ENCODE measurements around the gene TBATA.

GRCh38 chr10:70740406-70741288 is 44.5 kb downstream of the TBATA start:
- no peak for TF ChIP-seq CTCF (IDR thresholded peaks at IDR 0.05; ENCODE audit: low read length)
- no peak for TF ChIP-seq EZH2 (IDR thresholded peaks at IDR 0.05; ENCODE audit: borderline replicate concordance, low read length)

All from OCI-LY1 (cell line).